Adrenal gland (tissue), 5 donors: ENCODE measurements around the gene GJA5.

Experiments
- POLR2A ChIP-seq, 2 donors: fragments of 450-650 bp; IDR thresholded peaks; one replicate each; pipeline ENCODE4 v1.6.1; 2017; ENCODE audit warnings: antibody characterized with exemption in 2 of 2, mild to moderate bottlenecking in 2 of 2, moderate library complexity in 1 of 2
- TF ChIP-seq, protein P1 (sequence below), 6 experiments: fragments of 450-650 bp in 4 of 6; fragments of 200-600 bp in 2 of 6; sonication (generic) in 1 of 6; IDR thresholded peaks; 1 replicate in 5 of 6; 2 replicates in 1 of 6; pipeline versions ENCODE4 v1.5.1 to v1.8.0; 2016 to 2021; ENCODE audit warnings: antibody characterized with exemption in 6 of 6, mild to moderate bottlenecking in 2 of 6, moderate library complexity in 1 of 6
- donor health status: DM: no; HTN: no; CAD: no.

DNA sequence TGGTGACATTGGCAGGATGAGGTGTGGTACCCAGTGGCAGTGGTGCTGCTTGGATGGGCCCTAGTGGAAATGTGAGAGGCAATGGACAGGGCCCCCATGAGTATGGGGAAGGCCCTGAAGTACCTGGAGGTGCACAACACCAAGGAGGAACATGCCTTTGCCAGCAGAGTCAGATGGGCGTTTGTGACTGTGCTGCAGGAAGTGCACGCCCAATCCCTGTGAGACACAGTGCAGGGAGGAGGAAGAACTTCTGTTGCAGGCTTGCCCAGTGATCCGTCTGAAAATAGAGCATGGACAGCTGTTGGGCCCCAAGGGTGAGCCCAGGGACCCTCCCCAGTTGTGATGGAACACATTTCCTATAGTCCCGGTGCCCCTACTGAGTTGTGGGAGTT, 42.7 kb downstream of the GJA5 start:
- TF ChIP-seq POLR2A (IDR thresholded peaks at IDR 0.05), result no peak
- TF ChIP-seq, protein P1, sequence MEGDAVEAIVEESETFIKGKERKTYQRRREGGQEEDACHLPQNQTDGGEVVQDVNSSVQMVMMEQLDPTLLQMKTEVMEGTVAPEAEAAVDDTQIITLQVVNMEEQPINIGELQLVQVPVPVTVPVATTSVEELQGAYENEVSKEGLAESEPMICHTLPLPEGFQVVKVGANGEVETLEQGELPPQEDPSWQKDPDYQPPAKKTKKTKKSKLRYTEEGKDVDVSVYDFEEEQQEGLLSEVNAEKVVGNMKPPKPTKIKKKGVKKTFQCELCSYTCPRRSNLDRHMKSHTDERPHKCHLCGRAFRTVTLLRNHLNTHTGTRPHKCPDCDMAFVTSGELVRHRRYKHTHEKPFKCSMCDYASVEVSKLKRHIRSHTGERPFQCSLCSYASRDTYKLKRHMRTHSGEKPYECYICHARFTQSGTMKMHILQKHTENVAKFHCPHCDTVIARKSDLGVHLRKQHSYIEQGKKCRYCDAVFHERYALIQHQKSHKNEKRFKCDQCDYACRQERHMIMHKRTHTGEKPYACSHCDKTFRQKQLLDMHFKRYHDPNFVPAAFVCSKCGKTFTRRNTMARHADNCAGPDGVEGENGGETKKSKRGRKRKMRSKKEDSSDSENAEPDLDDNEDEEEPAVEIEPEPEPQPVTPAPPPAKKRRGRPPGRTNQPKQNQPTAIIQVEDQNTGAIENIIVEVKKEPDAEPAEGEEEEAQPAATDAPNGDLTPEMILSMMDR (IDR thresholded peaks at IDR 0.05), result no peak
